ENCODE measurements around the gene BCAS3. TPM values are rescaled to one million over a fixed set of nuclear protein-coding genes. Genes with fewer than 3 reads are reported as not detected.

BCAS3 gene
- total and polyA plus RNA-seq, 4 donors, result 5.8 to 24.6 (median 10.1) TPM

DNA sequence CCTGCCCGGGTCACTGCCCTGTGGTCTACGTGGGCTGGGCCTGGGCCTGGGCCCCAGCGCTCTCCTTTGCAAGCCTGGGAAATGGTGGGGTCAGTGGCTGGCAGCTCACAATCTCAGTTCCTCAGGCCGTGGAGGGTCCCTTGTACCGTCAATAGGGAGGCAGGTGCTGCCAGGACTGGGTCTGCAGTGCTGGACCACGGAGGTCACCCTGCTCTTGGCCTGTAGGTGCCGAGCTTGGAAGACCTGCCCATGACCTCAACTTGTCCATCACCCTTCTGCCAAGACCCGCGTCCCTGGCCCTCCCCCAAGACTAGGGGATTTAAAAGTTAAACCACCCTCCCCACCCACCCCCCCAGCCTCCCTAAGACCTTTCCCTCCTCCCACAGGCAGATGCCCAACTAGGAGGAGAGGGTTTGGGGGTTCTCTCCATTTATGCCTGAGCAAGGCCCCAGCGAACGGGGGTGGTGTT lies 724.5 kb downstream of the BCAS3 start:
- Histone ChIP-seq H3K4me3 (ENCODE audit: low read depth in 1 of 3, low read length in 3 of 3) (peak overlapping the region in 1 of 3 donors; percentile 67), H3K9me3 (ENCODE audit: control insufficient read depth in 4 of 4, low read length in 3 of 4) (peaks cover 0 to 3% (median 0%) of the 10 kb centered on the region in 4 donors), H3K27ac (ENCODE audit: low read depth in 1 of 2, low read length in 2 of 2) (no peak overlapping the region), H3K4me1 (ENCODE audit: control insufficient read depth in 4 of 4, insufficient read depth in 4 of 4, low read length in 3 of 4) (peaks cover 6 to 38% (median 20%) of the 10 kb centered on the region in 4 donors), H3K36me3 (ENCODE audit: control insufficient read depth in 4 of 4, insufficient read depth in 3 of 4, low read depth in 1 of 4, low read length in 3 of 4) (no peaks in the 10 kb centered on the region), H3K27me3 (ENCODE audit: control insufficient read depth in 4 of 4, insufficient read depth in 4 of 4, low read length in 3 of 4) (peaks cover 10 to 21% (median 18%) of the 10 kb centered on the region in 4 donors), H3K9ac (ENCODE audit: low read depth in 1 of 2, low read length in 2 of 2) (no peak overlapping the region)
- 18% methylated on average over 11 of the region's 11 CpGs for WGBS
- no peak for TF ChIP-seq HNF4A (conservative IDR thresholded peaks at IDR 0.05)
- no peak for TF ChIP-seq YY1 (IDR thresholded peaks at IDR 0.05)
- no peak for TF ChIP-seq REST (IDR thresholded peaks at IDR 0.05)
- TF ChIP-seq MAX (IDR thresholded peaks at IDR 0.05), result no peak
- TF ChIP-seq CTCF (IDR thresholded peaks at IDR 0.05; ENCODE audit: low read depth, low read length, missing input control), result no peak
- TF ChIP-seq RXRA (IDR thresholded peaks at IDR 0.05), result no peak
- no peak for TF ChIP-seq RAD21 (IDR thresholded peaks at IDR 0.05)
- TF ChIP-seq EGR1 (IDR thresholded peaks at IDR 0.05; ENCODE audit: low read depth in 2 of 2), result no peak
- TF ChIP-seq SP1 (IDR thresholded peaks at IDR 0.05), result no peak
- no peak for TF ChIP-seq FOXA1 (IDR thresholded peaks at IDR 0.05)
- no peak for TF ChIP-seq FOXA2 (IDR thresholded peaks at IDR 0.05)
- TF ChIP-seq, protein P1, sequence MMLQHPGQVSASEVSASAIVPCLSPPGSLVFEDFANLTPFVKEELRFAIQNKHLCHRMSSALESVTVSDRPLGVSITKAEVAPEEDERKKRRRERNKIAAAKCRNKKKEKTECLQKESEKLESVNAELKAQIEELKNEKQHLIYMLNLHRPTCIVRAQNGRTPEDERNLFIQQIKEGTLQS (IDR thresholded peaks at IDR 0.05), result no peak
- no peak for TF ChIP-seq JUND (IDR thresholded peaks at IDR 0.05)
- no peak for TF ChIP-seq GABPA (IDR thresholded peaks at IDR 0.05 in 1 of 2, conservative IDR thresholded peaks at IDR 0.05 in 1 of 2)
- no peak for TF ChIP-seq HNF4G (IDR thresholded peaks at IDR 0.05)
- TF ChIP-seq TAF1 (conservative IDR thresholded peaks at IDR 0.05), result no peak
- TF ChIP-seq, protein P2, sequence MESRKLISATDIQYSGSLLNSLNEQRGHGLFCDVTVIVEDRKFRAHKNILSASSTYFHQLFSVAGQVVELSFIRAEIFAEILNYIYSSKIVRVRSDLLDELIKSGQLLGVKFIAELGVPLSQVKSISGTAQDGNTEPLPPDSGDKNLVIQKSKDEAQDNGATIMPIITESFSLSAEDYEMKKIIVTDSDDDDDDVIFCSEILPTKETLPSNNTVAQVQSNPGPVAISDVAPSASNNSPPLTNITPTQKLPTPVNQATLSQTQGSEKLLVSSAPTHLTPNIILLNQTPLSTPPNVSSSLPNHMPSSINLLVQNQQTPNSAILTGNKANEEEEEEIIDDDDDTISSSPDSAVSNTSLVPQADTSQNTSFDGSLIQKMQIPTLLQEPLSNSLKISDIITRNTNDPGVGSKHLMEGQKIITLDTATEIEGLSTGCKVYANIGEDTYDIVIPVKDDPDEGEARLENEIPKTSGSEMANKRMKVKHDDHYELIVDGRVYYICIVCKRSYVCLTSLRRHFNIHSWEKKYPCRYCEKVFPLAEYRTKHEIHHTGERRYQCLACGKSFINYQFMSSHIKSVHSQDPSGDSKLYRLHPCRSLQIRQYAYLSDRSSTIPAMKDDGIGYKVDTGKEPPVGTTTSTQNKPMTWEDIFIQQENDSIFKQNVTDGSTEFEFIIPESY (IDR thresholded peaks at IDR 0.05), result no peak
- TF ChIP-seq NR2F2 (IDR thresholded peaks at IDR 0.05), result no peak
- no peak for DNase-seq (ENCODE audit: low spot score)
